ENCODE measurements around the gene PSME2.

DNA sequence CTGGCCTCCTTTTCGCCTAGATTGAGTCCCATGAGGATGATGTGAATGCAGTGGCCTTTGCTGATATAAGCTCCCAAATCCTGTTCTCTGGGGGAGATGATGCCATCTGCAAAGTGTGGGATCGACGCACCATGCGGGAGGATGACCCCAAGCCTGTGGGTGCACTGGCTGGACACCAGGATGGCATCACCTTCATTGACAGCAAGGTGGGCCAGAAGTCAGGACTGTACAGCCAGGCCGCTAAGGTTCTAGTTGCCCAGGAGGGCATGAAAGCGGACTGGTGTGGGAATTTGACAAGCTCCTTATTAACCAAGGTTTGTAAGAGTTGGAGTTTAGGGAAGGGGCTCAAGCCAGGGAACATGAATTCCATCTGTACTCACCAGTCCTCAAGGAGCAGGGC lies 26.7 kb downstream of the PSME2 start:
- TF ChIP-seq POLR2AphosphoS5 (IDR thresholded peaks at IDR 0.05; ENCODE audit: borderline replicate concordance, low read depth, low read length): no peak
- TF ChIP-seq EZH2 (IDR thresholded peaks at IDR 0.05): no peak
- no peak for TF ChIP-seq FOXP2 (optimal IDR thresholded peaks at IDR 0.05; ENCODE audit: control extremely low read depth, extremely low read length, insufficient read depth)
